Activated naive CD8-positive, alpha-beta T cell treated with anti-CD3 and anti-CD28 coated beads, Interleukin-2, amount 50 U/mL, for 16 hours (primary cell): ENCODE measurements around the gene ZNRF1.
"Not testable (repeated sequence)": the region's sequence is repeated elsewhere in the genome, so short reads cannot be mapped to it uniquely, and the experiment has no call there.

Experiments
- DNase-seq: peaks from one replicate; pipeline ENCODE4 v3.0.0-alpha.2; 2020; ENCODE audit warnings: low read depth, low spot score

ZNRF1 gene

DNA sequence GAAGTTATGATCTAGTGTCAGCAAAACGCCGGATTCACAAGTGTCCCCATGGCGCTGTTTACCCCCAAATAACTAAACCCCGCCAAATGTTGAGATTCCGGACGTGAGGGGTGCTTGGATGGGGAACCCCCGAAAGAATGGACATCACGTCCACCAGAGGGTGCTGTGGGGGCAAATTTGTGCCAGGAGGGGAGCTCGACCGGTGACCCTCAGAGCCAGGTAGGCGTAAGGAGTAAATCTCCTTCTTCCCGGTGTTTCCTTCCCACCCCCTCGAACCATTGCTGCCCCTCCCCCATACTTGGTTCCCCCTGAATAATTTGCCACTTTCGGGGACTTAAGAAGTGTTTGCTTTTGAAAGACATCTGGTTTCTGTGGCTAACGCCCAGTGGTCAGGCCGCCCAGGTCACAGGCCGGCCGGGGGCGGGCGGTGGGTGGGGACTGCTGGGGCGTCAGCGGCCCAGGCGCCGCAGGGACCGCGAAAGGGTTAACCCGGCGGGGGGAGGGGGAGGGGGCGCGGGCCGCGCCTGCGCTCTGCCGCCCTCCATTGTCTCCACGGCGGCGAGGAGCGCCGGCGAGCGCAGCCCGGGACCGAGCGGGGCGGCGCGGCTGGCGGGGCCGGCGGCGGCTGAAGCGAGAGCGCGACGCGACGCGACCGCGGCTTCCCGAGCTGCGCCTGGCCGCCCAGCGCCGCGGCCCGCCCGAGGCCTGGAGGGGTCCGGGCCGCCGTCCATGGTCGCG, at the start of gene ZNRF1:
TSS of gene ZNRF1 (plus strand) at position 544 of the 738 bp plus-strand sequence. CDS start 648 bp downstream, outside the sequence.
- DNase-seq = peak; percentile 66

DNA sequence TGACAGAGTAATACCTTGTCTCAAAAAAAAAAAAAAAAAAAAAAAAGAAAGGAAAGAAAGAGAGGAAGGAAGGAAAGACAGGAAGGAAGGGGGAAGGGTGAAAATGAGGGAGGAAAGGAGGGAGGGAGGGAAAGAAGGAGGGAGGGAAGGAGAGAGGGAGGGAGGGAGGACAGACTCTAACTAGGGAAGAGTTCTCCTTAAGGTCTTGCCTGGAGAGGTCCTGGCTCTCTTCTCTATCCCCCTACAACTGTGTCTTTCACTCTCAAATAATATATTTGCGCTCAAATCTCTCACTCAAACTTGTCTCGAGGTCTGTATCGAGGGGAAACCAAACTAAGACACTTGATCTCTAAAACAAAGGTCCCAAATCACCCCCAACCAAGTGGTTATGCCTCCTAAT, 49.5 kb upstream of the ZNRF1 start:
- no peak for DNase-seq

- DNase-seq = no peak
Measured at GRCh38 chr16:74950511-74950910, 48.3 kb upstream of the ZNRF1 start.

GRCh38 chr16:74951206-74951605, 47.6 kb upstream of the ZNRF1 start:
- no peak for DNase-seq

DNA sequence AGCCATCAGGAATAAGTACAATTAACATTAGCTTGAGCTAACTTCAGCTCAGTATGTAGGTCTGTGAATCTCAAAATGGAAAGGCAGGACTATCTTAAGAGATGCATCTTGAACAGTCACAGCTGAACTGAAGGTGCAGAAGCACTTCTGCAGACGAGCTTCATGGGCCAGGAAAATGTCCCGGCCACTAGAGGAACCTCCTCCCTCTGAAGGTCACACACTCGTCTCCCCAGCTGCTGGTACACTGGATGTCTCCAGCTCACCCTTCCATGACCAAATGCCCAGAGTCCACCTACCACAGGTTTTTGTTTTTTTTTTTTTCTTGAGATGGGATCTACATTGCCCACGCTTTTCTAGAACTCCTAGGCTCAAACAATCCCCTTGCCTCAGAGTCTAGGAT, 47.1 kb upstream of the ZNRF1 start:
- no peak for DNase-seq

- no peak for DNase-seq
Measured at GRCh38 chr16:74954763-74955162, 44.1 kb upstream of the ZNRF1 start.

- no peak for DNase-seq
Measured at GRCh38 chr16:74973304-74973703, 25.5 kb upstream of the ZNRF1 start.

- DNase-seq = no peak
Measured at GRCh38 chr16:74975591-74975990, 23.2 kb upstream of the ZNRF1 start.

GRCh38 chr16:74982256-74982655, 16.6 kb upstream of the ZNRF1 start:
- DNase-seq = no peak

- peak; percentile 1 for DNase-seq
Measured at GRCh38 chr16:74984194-74984528, 14.7 kb upstream of the ZNRF1 start.

- DNase-seq = peak; percentile 99
Measured at GRCh38 chr16:74984529-74985296, 14.1 kb upstream of the ZNRF1 start, which contains the start of gene WDR59. Gene WDR59 (minus strand): TSS chr16:74985123. CDS start chr16:74985017, 106 bp downstream.

DNA sequence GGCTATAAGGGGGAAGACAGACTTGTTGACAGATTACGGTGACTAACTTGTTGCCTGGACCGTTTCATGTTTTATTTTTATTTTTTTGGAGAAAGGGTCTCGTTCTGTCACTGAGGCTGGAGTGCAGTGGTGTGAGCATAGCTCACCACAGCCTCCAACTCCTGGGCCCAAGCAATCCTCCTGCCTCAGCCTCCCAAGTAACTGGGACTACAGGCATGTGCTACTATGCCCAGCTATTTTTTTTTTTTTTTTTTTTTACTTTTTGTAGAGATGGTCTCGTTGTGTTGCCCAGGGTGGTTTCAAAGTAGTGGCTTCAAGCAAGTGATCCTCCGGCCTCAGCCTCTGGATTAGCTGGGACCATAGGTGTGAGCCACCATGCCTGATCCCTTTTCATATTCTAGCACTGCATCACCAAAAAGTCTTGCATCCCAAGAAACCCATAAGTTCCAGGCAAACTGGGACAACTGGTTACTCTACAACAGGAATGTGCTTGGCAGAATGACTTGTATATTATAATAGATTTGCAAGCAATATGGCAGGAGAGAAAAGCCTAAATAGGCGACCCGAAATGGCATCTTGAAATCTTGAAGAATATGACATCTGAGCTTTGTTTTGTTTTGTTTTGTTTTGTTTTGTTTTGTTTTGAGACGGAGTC, 11.7 kb upstream of the ZNRF1 start:
- DNase-seq = no peak

GRCh38 chr16:74989864-74990263, 9.0 kb upstream of the ZNRF1 start:
- DNase-seq = not testable (repeated sequence)

DNA sequence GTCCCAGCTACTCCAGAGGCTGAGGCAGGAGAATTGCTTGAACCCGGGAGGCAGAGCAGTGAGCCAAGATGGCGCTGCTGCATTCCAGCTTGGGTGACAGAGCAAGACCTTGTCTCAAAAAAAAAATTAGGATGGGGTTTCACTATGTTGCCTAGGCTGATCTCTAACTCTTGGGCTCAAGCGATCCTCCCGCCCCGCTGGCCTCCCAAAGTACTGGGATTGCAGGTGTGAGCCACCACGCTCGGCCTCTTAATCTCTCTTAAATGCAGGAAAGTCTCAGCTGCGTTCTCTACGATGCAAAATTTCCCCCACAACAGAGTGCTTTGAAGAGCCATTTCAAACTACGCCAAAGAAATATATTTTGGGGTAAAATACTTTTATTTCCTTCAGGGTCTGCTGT, 8.0 kb upstream of the ZNRF1 start:
- no peak for DNase-seq

DNA sequence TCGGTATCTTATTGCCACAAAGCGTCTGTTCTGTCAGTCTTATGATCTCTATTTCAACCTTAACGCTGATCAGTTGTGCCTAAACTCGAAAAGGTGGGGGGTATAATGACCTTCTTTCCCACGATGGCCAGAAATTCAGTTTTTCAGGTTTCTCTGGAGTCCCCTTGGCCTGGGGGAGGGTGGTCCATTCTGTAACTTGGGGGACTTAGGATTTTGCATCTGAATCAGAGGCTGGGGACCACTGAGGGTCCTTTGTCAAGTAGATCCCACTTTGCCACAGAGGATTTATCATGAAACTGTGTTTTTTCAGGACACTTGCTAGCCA, 7.6 kb upstream of the ZNRF1 start:
- no peak for DNase-seq

- DNase-seq = no peak
Measured at GRCh38 chr16:74991593-74992403, 7.0 kb upstream of the ZNRF1 start.

- DNase-seq = no peak
Measured at GRCh38 chr16:74995986-74996385, 2.8 kb upstream of the ZNRF1 start.

GRCh38 chr16:74997042-74997491, 1.8 kb upstream of the ZNRF1 start:
- no peak for DNase-seq

GRCh38 chr16:74999219-74999608, 390 bp downstream of the ZNRF1 start:
- no peak for DNase-seq

- peak; percentile 22 for DNase-seq
Measured at GRCh38 chr16:74999609-75000480, 1.0 kb downstream of the ZNRF1 start.
